ENCODE results near the gene PMPCB. TPM values are rescaled to one million over a fixed set of nuclear protein-coding genes. Genes with fewer than 3 reads are reported as not detected.

The PMPCB gene, protein sequence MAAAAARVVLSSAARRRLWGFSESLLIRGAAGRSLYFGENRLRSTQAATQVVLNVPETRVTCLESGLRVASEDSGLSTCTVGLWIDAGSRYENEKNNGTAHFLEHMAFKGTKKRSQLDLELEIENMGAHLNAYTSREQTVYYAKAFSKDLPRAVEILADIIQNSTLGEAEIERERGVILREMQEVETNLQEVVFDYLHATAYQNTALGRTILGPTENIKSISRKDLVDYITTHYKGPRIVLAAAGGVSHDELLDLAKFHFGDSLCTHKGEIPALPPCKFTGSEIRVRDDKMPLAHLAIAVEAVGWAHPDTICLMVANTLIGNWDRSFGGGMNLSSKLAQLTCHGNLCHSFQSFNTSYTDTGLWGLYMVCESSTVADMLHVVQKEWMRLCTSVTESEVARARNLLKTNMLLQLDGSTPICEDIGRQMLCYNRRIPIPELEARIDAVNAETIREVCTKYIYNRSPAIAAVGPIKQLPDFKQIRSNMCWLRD
- total RNA-seq, result 32.1 and 44.2 TPM in 2 replicates

DNA sequence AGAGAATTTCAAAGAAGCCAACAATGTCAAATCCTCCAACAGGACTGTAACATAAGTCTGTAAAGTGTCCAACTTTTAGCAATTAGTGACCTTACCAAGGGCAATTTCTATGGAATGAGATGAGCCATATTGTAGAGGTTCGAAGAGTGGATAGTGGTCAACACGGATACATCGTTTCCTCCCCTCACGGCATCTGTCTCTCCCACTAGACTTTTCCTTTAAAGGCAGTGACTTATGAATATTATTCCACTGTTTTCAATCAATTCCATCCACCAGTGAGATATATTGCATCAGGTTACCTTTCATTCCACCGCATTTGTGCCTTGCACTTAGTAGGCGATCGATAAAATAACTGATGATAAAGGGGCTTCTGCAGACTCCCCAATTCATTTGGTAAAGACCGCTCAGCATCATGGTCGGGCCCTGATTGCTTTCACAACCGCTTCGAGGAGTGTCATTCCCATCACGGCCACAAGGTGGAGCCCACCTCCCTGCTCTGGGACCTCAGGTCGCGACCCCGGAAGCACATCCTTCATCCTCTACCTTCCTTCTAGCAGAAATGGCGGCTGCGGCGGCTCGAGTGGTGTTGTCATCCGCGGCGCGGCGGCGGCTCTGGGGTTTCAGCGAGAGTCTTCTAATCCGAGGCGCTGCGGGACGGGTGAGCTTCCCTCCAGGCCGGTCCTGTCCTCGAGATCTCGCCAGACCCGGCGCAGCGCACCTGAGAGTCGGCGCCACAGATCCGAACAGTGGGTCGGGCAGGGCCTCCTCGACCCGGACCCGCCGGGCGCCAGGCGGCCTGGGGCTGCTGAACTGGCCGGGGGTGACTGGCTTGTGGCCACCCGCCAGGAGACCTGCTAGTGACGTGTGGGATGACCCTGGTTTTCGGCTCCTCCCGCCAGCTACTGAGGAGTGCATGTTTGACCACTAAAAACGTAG, at the start of gene PMPCB:
Gene PMPCB, plus strand, starts transcription at position 535 of the 936 bp plus-strand sequence. Its CDS starts 25 bp downstream, at position 560.

DNA sequence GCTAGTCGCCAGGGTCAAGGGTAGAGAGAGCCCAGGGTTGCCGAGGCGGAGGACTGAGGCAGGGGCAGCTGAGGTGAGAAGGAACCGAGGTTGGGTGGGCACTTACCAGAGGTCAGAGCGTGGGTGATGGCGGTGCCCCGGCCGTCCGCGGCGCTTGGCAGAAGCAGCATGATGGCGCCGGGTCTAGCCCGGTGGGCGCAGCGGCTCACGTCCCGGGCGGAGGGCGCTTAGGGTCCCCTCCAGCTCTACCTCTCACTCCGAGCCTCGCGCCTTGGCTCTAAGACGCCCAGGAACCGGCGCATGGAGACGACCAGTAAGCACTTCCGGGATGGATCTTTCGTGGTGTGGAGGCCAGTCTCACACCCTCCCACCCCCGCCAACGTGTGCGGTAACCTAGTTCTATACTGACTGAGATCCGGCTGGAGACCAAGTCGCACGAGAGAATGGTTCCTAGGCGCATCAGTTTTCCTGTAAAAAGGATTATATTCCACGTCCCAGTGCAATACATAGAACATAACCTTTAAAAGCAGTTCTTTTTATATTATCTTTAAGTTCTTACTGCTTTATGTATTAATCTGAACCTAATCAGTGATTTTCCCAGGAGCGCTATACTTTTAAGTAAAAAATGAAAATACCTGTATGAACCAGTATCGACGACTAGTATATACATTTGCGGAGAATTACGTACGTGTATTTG, 47.4 kb downstream of the PMPCB start, which contains the start of gene DNAJC2:
Gene DNAJC2, minus strand, starts transcription at position 315 of the 697 bp plus-strand sequence. Its CDS starts 145 bp downstream, at position 170.

DNA sequence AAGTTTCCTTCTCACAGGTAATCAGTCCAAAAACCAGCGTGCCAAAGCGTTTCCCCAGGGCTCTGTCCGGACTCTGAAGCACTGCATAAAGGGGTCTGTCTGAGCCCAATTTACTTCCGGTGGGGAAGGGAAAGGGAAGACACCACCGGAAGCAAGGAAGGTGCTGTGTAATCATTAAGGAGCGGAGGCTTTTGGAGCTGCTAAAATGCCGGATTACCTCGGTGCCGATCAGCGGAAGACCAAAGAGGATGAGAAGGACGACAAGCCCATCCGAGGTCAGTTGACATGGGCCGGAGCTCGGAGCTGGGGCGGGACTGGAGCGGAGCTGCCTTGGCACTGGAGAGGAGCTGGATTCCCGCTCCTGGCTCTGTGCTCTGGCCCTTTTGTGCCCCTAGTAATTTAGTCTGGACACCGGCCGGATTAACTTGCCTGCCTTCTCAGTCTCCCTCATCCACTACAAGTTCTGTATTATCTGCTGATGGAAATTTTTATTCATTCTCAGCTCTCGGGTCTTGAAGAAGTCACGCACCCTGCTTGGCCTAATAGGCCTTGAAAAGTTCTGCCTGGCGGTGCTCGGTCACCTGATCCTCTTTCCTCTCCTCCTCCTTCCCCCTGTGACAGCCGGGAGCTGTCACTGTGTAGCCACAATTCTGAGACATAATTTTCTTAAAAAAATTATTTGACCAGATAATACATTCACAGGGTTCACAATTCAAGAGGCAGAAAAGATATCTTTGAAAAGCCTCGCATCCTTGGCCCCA, 50.5 kb downstream of the PMPCB start, which contains the start of gene PSMC2:
Gene PSMC2, plus strand, starts transcription at position 137 of the 761 bp plus-strand sequence. Its CDS starts 69 bp downstream, at position 206.

Other genes starting within 250 kb of the PMPCB start
- 0.49 and 1.1 TPM in 2 replicates for gene FBXL13, start 222.6 kb upstream of the PMPCB start, total RNA-seq
- 37.8 and 41.5 TPM in 2 replicates for gene ARMC10, start 222.3 kb upstream of the PMPCB start, total RNA-seq
- gene NAPEPLD, start 148.3 kb upstream of the PMPCB start, total RNA-seq, result 1.5 and 2.9 TPM in 2 replicates
- 6.5 and 9.3 TPM in 2 replicates for gene DNAJC2, start 47.3 kb downstream of the PMPCB start, total RNA-seq
- 70.1 and 112 TPM in 2 replicates for gene PSMC2, start 50.2 kb downstream of the PMPCB start, total RNA-seq
- gene SLC26A5, start 148.8 kb downstream of the PMPCB start, total RNA-seq, result not detected in 2 replicates